H1 (cell line): ENCODE results near the gene CHRDL2. TPM values are rescaled to one million over a fixed set of nuclear protein-coding genes. Genes with fewer than 3 reads are reported as not detected.

Experiments used
- PHF8 ChIP-seq: fragments of 200-600 bp; sonication (generic); conservative IDR thresholded peaks from 2 replicates; pipeline ENCODE4 v1.7.1; 2012; ENCODE audit warnings: low read depth, mild to moderate bottlenecking, inconsistent platforms, low read length, moderate library complexity
- polyA plus RNA-seq, 7 experiments: library from polyadenylated mRNA; depleted of rRNA in 3 of 7; stranded (reverse) in 5 of 7; unstranded in 2 of 7; fragments of >200 nt in 5 of 7; fragments of 200-250 nt in 2 of 7; gene quantifications; 1 replicate in 5 of 7; 2 replicates in 1 of 7; 4 replicates in 1 of 7; pipeline versions ENCODE4 v1.2.1 to v1.2.3, GENCODE V29; 2011 to 2013; ENCODE audit warnings: missing spikeins in 2 of 7, mixed read lengths in 2 of 7
- total RNA-seq: library from RNA; stranded (reverse); fragmentation: NEBNext Ultra II Directional; extraction: Animal tissue kit (Norgen Biotek cat#: 25700); gene quantifications from 2 replicates; pipeline ENCODE4 v1.2.1, GENCODE V29; 2021
- TF ChIP-seq, protein P1 (sequence below), 3 experiments: IDR thresholded peaks; 1 replicate in 2 of 3; 2 replicates in 1 of 3; pipeline versions ENCODE4 v1.5.1 to v1.6.1; 2011; ENCODE audit warnings: low read length in 3 of 3, mild to moderate bottlenecking in 3 of 3, inconsistent platforms in 2 of 3, low read depth in 1 of 3, moderate library complexity in 1 of 3; ENCODE audit not compliant: insufficient read depth in 1 of 3; ENCODE audit errors: control extremely low read depth in 1 of 3

The CHRDL2 gene
- total and polyA plus RNA-seq, 2 of the 8 experiments (the other 6 are each of a cell fraction or from before 2014, with no cell fraction given): 0.26 to 0.48 TPM

DNA sequence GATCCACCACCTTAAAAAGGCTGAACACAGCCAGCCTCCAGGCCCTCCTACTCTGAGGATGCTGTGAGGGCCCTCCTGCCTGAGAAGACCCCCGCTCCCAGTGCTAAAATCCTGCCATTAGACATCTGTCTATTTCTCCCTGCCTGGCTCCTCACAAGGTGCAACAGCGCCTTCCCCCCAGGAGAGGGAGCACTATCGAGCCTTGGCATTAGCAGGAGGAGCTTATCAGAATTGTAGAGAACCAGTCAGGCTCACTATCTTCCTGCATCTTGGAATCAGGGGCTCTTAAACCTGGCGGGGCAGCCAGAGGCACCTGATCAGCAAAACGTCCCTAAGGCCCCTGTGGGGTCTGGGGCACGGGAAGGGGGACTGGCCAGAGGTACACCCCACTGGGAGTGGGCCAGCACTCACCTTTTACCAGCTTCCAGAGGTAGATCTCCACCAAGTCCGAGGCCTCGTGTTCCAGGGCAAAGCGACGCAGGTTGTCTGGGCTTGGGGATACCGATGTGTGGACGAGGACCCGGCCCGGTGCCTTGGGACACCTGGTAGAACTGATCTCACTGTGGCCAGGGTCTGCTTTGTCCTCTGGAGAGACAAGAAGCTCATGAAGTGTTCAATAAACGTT lies 28.7 kb downstream of the CHRDL2 start (continued):
- TF ChIP-seq, protein P1, sequence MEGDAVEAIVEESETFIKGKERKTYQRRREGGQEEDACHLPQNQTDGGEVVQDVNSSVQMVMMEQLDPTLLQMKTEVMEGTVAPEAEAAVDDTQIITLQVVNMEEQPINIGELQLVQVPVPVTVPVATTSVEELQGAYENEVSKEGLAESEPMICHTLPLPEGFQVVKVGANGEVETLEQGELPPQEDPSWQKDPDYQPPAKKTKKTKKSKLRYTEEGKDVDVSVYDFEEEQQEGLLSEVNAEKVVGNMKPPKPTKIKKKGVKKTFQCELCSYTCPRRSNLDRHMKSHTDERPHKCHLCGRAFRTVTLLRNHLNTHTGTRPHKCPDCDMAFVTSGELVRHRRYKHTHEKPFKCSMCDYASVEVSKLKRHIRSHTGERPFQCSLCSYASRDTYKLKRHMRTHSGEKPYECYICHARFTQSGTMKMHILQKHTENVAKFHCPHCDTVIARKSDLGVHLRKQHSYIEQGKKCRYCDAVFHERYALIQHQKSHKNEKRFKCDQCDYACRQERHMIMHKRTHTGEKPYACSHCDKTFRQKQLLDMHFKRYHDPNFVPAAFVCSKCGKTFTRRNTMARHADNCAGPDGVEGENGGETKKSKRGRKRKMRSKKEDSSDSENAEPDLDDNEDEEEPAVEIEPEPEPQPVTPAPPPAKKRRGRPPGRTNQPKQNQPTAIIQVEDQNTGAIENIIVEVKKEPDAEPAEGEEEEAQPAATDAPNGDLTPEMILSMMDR (IDR thresholded peaks at IDR 0.05; ENCODE audit: control extremely low read depth in 1 of 3, insufficient read depth in 1 of 3, low read depth in 1 of 3, low read length in 3 of 3): peak; percentile 87 to 97 (median 94)
- no peak for TF ChIP-seq PHF8
